Measurements from ENCODE around the gene ESAM. TPM values are rescaled to one million over a fixed set of nuclear protein-coding genes. Genes with fewer than 3 reads are reported as not detected.

Gene ESAM
- total and polyA plus RNA-seq, 2 of the 8 experiments (the other 6 are each of a cell fraction or from before 2014, with no cell fraction given): 0.09 TPM; not detected in 1

GRCh38 chr11:124783002-124783401 is 20.9 kb upstream of the ESAM start:
- Histone ChIP-seq H3K14ac (ENCODE audit: insufficient read length) (no peak overlapping the region), H2AFZ (ENCODE audit: low read length) (no peak overlapping the region), H3K56ac (replicated peaks; ENCODE audit: insufficient read length, low read depth, low read length) (no peak overlapping the region), H3K4me2 (ENCODE audit: insufficient read depth in 1 of 2, low read depth in 2 of 2, low read length in 2 of 2) (no peak overlapping the region), H4K5ac (ENCODE audit: insufficient read length, low read depth, low read length) (no peak overlapping the region), H4K20me1 (replicated peaks in 1 of 2; ENCODE audit: control insufficient read depth in 1 of 2, insufficient read depth in 2 of 2, low read length in 2 of 2) (peaks cover 2 to 4% of the 10 kb centered on the region in 2 experiments), H3K23ac (ENCODE audit: insufficient read length) (no peak overlapping the region), H3K36me3 (ENCODE audit: control insufficient read depth in 2 of 4, insufficient read depth in 4 of 4, low read length in 3 of 4) (no peaks in the 10 kb centered on the region), H2BK20ac (ENCODE audit: low read length) (no peak overlapping the region), H4K8ac (ENCODE audit: extremely low read depth, insufficient read depth, low read length) (no peak overlapping the region), H3K27me3 (replicated peaks in 1 of 4; ENCODE audit: control insufficient read depth in 3 of 4, extremely low read depth in 1 of 4, insufficient read depth in 3 of 4, low read length in 3 of 4) (no peaks in the 10 kb centered on the region), H4K91ac (replicated peaks; ENCODE audit: insufficient read length, low read length) (no peak overlapping the region), H3K9ac (replicated peaks in 1 of 4; ENCODE audit: extremely low read depth in 1 of 4, low read depth in 3 of 4, low read length in 3 of 4) (no peak overlapping the region), H3K9me3 (ENCODE audit: insufficient read depth in 2 of 2, low read depth in 1 of 2, low read length in 1 of 2) (no peaks in the 10 kb centered on the region), H2BK120ac (replicated peaks; ENCODE audit: low read depth, low read length) (no peak overlapping the region), H3K4me3 (ENCODE audit: extremely low read depth in 1 of 4, insufficient read depth in 2 of 4, low read depth in 3 of 4, low read length in 4 of 4) (no peak overlapping the region), H3K79me2 (ENCODE audit: control insufficient read depth in 1 of 2, insufficient read depth in 2 of 2, low read length in 2 of 2) (peaks cover 3 to 46% of the 10 kb centered on the region in 2 experiments; a peak in 3 of 4 replicates), H2BK15ac (ENCODE audit: low read length) (no peak overlapping the region), H3K79me1 (ENCODE audit: low read depth, low read length) (peaks cover 4% of the 10 kb centered on the region; the same call in 1 of the 2 replicates), H2AK5ac (ENCODE audit: low read depth, low read length) (no peak overlapping the region), H3K27ac (ENCODE audit: low read depth, low read length) (no peak overlapping the region), H3K4ac (replicated peaks; ENCODE audit: insufficient read length, low read depth, low read length) (no peak overlapping the region), H3K4me1 (replicated peaks in 1 of 4; ENCODE audit: control insufficient read depth in 3 of 4, insufficient read depth in 4 of 4, low read length in 3 of 4) (no peaks in the 10 kb centered on the region), H2BK12ac (ENCODE audit: low read depth, low read length) (no peak overlapping the region), H2BK5ac (ENCODE audit: low read depth, low read length) (no peak overlapping the region), H3K23me2 (ENCODE audit: low read depth, low read length) (no peaks in the 10 kb centered on the region), H3K18ac (ENCODE audit: extremely low read depth, low read length) (no peak overlapping the region)
- POLR2A ChIA-PET (ENCODE audit: partially characterized antibody): interaction anchor here (1.0 to 3.7 kb wide), 5 partner anchors 11 to 25 kb away, joined by 3 to 13 read pairs (median 4); partner anchors contain the start of gene MSANTD2
- FAIRE-seq (no peak), DNase-seq (ENCODE audit: low read depth in 1 of 2, low spot score in 2 of 2) (no peak)
- 94% methylated on average over 4 of the region's 4 CpGs; no CpG with 5 or more reads in 1 of the 2 experiments for WGBS, 2 experiments (ENCODE audit: extremely low coverage in 1 of 2, insufficient coverage in 1 of 2, insufficient read length in 1 of 2, insufficient replicate concordance in 2 of 2, low coverage in 1 of 2, low lambda C conversion rate in 2 of 2, missing lambda C conversion rate in 1 of 2)
- CTCF ChIA-PET (ENCODE audit: partially characterized antibody): interaction anchor here (0.7 to 4.9 kb wide), 12 partner anchors 8 to 172 kb away, joined by 3 to 28 read pairs (median 5); partner anchors contain the start of gene PANX3
- no peak for TF ChIP-seq POLR2AphosphoS5 (IDR thresholded peaks at IDR 0.05; ENCODE audit: low read depth, low read length)
- TF ChIP-seq CEBPB (IDR thresholded peaks at IDR 0.05; ENCODE audit: low read depth, low read length): no peak
- no peak for TF ChIP-seq TBP (IDR thresholded peaks at IDR 0.05; ENCODE audit: low read depth, low read length)
- TF ChIP-seq PHF8 (conservative IDR thresholded peaks at IDR 0.05; ENCODE audit: low read depth, low read length): no peak
- no peak for TF ChIP-seq SRF (IDR thresholded peaks at IDR 0.05; ENCODE audit: low read depth, low read length)
- no peak for TF ChIP-seq NRF1 (IDR thresholded peaks at IDR 0.05; ENCODE audit: low read depth, low read length)
- TF ChIP-seq YY1 (IDR thresholded peaks at IDR 0.05; ENCODE audit: low read depth, low read length): no peak
- TF ChIP-seq RFX5 (IDR thresholded peaks at IDR 0.05; ENCODE audit: borderline replicate concordance, low read depth, low read length): no peak
- TF ChIP-seq ATF2 (IDR thresholded peaks at IDR 0.05; ENCODE audit: low read length): no peak
- no peak for TF ChIP-seq HDAC2 (IDR thresholded peaks at IDR 0.05; ENCODE audit: borderline replicate concordance in 1 of 2, low read depth in 2 of 2, low read length in 2 of 2)
- TF ChIP-seq SAP30 (IDR thresholded peaks at IDR 0.05; ENCODE audit: insufficient read depth, insufficient replicate concordance, low read length): no peak
- no peak for TF ChIP-seq RNF2 (IDR thresholded peaks at IDR 0.05; ENCODE audit: borderline replicate concordance, low read depth, low read length, missing control alignments, poor library complexity, severe bottlenecking)
